Measurements from ENCODE around the gene C1orf210. TPM values are rescaled to one million over a fixed set of nuclear protein-coding genes. Genes with fewer than 3 reads are reported as not detected.
A peak's percentile ranks its signal among the peaks of the same experiment; 100 is the strongest.

The C1orf210 gene
- not detected in 2 replicates for total RNA-seq (2014; rRNA removed; shearing (Covaris generic))

DNA sequence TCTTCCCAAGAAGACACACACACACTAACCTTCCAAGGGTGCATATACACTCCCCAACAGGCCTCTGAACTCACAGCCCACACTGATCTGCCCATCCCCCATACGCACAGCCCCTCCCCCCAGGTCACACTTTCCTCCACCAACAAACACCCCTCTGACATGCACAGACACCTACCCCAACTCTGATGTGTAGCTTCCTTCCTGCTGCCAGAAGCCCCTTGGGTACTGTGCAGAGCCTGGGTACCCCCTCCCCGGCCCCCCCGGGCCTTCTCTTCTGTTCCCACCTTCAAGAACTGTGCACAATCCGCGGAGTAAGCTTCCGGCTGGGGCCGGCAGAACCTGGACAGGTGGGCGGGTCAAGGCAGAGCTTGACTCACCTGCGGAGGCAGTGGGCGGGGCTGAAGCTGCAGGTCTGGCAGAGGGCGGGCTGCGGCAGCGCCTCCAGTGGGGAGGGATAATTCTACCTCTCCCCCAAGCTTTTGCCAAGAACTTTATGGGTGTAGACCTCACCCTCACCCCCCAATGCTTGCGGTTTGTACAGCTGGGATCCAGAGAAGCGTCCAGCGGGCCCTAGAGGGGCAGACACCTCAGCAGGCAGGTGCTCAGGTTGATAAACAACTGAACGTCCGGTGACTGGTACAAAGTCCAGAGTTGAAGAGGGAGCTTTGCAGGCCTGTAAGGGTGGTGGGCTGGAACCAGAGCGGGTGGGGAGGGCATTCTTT, at the start of gene C1orf210:
Gene C1orf210 (minus strand): TSS at position 313 of the 722 bp plus-strand sequence. CDS start 2,311 bp downstream, outside the sequence.
- no peak for DNase-seq (ENCODE audit: low read depth)

- no peak for DNase-seq (ENCODE audit: low read depth)
Observed at GRCh38 chr1:43334453-43335205, 49.2 kb upstream of the C1orf210 start.

- DNase-seq (ENCODE audit: low read depth): no peak
Observed at GRCh38 chr1:43331688-43332087, 46.3 kb upstream of the C1orf210 start.

GRCh38 chr1:43329995-43330751, 44.8 kb upstream of the C1orf210 start:
- peak; percentile 82 for DNase-seq (ENCODE audit: low read depth)

- DNase-seq (ENCODE audit: low read depth): peak; percentile 36
Observed at GRCh38 chr1:43327549-43328292, 42.3 kb upstream of the C1orf210 start.

GRCh38 chr1:43325381-43325780, 40.0 kb upstream of the C1orf210 start:
- DNase-seq (ENCODE audit: low read depth): no peak

DNA sequence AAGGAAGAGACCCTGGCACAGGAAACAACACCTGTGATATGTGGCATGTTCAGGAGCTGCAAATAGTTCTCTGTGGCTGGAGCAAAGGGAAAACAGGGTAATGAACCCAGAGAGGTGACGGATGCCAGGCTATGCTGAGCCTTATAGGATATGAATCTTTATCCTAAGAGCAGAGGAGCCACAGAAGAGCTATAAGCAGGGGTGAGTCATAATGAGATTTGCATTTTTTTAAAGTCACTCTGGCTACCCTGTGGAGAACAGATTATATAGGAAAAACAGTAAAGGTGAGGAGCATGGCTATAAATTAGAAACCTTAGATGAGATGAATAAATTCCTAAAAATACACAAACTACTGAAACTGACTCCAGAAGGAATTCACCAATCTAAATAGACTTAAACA, 39.4 kb upstream of the C1orf210 start:
- no peak for DNase-seq (ENCODE audit: low read depth)

GRCh38 chr1:43322506-43322905, 37.1 kb upstream of the C1orf210 start:
- DNase-seq (ENCODE audit: low read depth): no peak

- peak; percentile 32 for DNase-seq (ENCODE audit: low read depth)
Observed at GRCh38 chr1:43321331-43321891, 36.0 kb upstream of the C1orf210 start.

GRCh38 chr1:43319766-43320165, 34.4 kb upstream of the C1orf210 start:
- no peak for DNase-seq (ENCODE audit: low read depth)

- no peak for DNase-seq (ENCODE audit: low read depth)
Observed at GRCh38 chr1:43319288-43319687, 33.9 kb upstream of the C1orf210 start.

DNA sequence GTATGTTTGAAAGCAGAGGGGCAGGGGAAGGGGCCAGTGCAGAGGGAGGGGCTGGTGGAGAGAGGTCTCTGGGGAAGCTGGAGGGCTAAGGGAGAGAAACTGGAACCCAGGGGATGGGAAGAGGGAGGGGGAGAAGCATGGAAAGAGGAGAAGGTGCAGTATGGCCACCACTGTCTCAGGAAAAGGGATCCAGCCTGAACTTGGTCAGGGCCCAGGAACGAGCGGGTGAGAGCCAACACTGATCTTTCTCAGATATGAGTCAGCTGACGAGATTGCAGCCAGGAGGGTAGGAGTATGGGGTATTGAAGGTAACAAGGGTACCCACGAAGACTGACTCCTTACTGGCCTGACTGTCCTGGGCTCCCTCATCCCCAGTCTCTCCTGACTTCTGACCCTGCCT, 33.5 kb upstream of the C1orf210 start:
- no peak for DNase-seq (ENCODE audit: low read depth)

GRCh38 chr1:43317817-43318471, 32.6 kb upstream of the C1orf210 start:
- no peak for DNase-seq (ENCODE audit: low read depth)

- DNase-seq (ENCODE audit: low read depth): no peak
Observed at GRCh38 chr1:43316738-43317520, 31.5 kb upstream of the C1orf210 start.

- DNase-seq (ENCODE audit: low read depth): no peak
Observed at GRCh38 chr1:43315963-43316737, 30.8 kb upstream of the C1orf210 start.

DNA sequence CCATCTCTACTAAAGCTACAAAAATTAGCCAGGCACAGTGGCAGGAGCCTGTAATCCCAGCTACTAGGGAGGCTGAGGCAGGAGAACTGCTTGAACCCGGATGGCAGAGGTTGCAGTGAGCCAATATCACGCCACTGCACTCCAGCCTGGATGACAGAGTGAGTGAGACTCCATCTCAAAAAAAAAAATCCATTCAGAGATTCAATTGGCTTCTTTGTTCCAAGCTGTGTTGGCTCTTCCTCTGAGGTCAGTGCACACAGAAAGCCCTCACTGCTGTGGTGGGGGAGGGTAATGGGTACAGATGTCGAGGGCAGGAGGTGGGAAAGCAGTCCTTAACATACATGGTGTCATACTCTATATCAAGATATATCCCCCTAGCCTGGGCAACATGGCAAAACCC, 30.1 kb upstream of the C1orf210 start:
- no peak for DNase-seq (ENCODE audit: low read depth)

DNA sequence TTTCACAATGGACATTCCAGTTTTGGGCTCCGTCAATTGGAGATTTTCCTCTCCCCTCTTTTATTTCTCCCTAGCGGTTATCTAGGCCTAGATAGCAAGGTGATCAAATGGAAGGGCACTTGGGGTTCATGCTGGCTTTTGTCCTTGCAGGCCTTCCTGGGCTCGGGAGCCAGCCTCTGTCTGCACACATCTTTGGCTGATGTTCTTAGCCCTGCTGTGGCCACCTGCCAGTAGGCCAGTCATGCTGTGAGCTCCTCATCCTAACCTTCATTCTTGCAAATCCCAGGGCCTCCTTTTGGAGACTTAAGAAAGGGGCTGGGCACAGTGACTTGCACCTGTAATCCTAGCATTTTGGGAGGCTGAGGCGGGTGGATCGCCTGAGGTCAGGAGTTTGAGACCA, 28.9 kb upstream of the C1orf210 start:
- no peak for DNase-seq (ENCODE audit: low read depth)

DNA sequence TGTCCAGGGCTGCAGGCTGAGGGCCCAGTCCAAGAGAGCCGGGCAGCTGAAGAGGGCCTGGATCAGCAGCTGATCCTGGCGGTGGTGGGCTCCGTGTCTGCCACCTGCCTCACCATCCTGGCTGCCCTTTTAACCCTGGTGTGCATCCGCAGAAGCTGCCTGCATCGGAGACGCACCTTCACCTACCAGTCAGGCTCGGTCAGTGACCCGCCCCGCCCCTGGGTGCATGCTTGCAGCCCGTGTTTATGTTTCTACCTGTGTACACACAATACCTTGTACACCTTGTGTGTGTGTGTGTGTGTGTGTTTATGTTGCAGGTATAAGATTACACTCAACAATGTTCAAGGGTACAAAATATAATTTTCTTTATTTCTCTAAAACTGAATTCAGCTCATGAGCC, 28.4 kb upstream of the C1orf210 start:
- no peak for DNase-seq (ENCODE audit: low read depth)

Data from RPMI7951 (cell line).